Measurements from ENCODE around the gene IRF2BP2. TPM values are rescaled to one million over a fixed set of nuclear protein-coding genes. Genes with fewer than 3 reads are reported as not detected.
"Not testable (repeated sequence)": the region's sequence is repeated elsewhere in the genome, so short reads cannot be mapped to it uniquely, and the experiment has no call there.

IRF2BP2 gene
- total RNA-seq, 6 donors from 2014 or later = 83.8 to 157 (median 116) TPM

DNA sequence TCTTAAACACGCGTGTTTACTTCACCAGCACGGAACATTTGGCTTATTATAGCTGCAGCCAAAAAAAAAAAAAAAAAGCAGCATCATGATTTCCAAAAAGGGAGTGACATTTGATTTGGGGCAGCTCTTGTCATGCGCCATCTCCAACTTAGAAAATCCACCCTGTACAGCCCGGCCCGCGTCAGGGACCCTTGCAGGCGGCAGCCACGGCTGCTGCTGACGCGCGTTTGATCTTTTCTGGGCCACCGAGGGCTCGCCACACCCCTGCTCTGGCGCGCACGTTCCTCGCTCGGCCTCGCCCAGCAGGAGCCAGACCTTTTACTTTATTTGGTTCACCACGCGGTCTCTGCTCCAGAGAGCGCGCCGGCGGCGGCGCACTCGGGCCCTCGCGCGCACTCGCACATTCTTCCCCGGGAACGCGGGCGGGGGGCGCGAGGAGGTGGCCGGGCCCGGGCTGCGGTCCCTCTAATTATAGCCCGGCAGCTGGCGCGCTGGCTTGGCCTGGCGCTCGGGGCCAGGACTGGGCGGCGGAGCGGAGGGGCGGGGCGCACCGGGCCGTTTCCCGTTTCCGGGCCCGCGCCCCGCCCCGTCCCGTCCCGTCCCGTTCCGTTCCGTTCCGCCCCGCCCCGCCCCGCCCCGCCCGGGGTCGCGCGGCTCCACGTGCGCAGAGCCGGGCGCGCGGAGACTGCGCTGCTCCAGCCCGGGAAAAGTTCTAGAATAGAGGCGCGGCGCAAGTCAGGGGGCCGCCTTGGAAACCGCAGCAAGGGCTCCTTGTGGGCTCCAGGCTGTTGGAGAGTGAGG, 10.2 kb downstream of the IRF2BP2 start:
- DNase-seq = peak; percentile 86 to 97
- H3K9me3 ChIP-seq = no peaks in the 10 kb centered on the region
- peaks cover 0 to 5% (median 0%) of the 10 kb centered on the region in 4 donors for H3K36me3 ChIP-seq
- no peaks in the 10 kb centered on the region for H3K27me3 ChIP-seq
- H3K4me1 ChIP-seq = peaks cover 57 to 67% (median 60%) of the 10 kb centered on the region in 4 donors
- 0% methylated on average over 36 to 63 of the region's 87 CpGs for WGBS, 2 donors
- H3K27ac ChIP-seq = peak overlapping the region; percentile 98 to 100 (median 99)
- TF ChIP-seq POLR2AphosphoS5 (IDR thresholded peaks at IDR 0.05) = peak; percentile 58 to 75
- peak in 3 of 4 donors; percentile 67 to 95 (median 86) for TF ChIP-seq POLR2A (IDR thresholded peaks at IDR 0.05)
- TF ChIP-seq EP300 (IDR thresholded peaks at IDR 0.05) = peak in 2 of 4 donors; percentile 13 to 27
- TF ChIP-seq CTCF (IDR thresholded peaks at IDR 0.05) = peak in 3 of 6 experiments; percentile 9 to 29 (median 16)
- H3K4me3 ChIP-seq = peak overlapping the region; percentile 33 to 56 (median 52)
- ATAC-seq (ENCODE audit: low FRiP score in 2 of 2) = peak; percentile 92 to 94

DNA sequence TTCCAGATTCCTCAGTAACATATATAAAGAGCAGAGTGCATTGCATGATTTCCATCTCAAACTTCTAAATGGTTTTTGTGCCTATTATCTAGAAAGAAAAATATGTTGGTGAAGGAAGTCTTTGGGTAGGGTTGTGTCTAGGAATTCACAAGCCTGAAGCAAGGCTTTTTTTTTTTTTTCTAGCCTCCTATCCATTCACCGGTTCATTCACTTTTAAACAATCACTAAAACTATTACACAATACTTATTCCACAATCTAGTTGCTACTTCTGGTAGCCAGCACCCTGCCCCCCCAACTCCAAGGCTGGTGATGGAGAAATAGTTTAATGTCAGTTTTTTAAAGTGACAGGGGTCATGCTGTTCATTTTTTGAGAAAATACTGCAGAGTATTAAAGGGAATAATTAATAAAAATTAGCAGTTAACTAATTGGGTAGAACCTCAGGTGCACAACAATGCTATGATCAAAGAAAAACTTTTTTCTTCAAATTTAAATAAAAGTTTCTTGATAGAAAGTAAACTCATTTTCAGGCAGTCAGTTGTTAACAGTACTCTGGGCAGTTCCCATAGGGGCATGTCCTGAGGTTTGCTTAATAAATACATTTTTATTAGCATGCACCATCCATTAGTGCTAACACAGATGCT, 10.9 kb downstream of the IRF2BP2 start:
- ATAC-seq (ENCODE audit: low FRiP score in 2 of 2) = no peak
- no peak for TF ChIP-seq EP300 (IDR thresholded peaks at IDR 0.05)
- no peak for TF ChIP-seq POLR2A (IDR thresholded peaks at IDR 0.05)
- no peak for TF ChIP-seq CTCF (IDR thresholded peaks at IDR 0.05)
- TF ChIP-seq POLR2AphosphoS5 (IDR thresholded peaks at IDR 0.05) = no peak

DNA sequence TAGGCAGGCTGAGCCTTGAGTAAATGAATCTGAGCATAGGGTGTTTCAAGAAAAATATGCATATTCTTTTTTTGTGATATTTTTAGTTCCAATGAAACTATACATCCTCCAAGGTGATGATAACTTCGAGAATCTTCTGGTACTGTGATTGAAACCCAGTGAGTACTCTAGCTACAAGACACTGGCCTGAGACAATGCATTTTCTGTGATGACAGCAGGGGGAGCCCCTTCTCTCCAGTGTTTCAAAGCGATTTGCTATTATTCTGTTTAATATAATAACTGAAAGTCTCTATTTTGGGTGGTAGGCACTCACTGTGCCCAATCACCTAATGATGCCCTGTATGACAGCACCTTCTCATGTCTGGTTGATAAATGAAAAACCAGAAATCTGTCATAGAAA, 12.1 kb downstream of the IRF2BP2 start:
- Histone ChIP-seq H3K9me3 (no peaks in the 10 kb centered on the region), H3K36me3 (peaks cover 0 to 2% (median 0%) of the 10 kb centered on the region in 4 donors), H3K4me3 (no peak overlapping the region), H3K27me3 (no peaks in the 10 kb centered on the region), H3K27ac (peak overlapping the region in 2 of 4 donors; percentile 98 to 99), H3K4me1 (peaks cover 40 to 48% (median 41%) of the 10 kb centered on the region in 4 donors)
- 45 to 48% methylated on average over 2 of the region's 2 CpGs for WGBS, 2 donors
- TF ChIP-seq CTCF (IDR thresholded peaks at IDR 0.05) (peak; percentile 43 to 71 (median 52)), POLR2A (IDR thresholded peaks at IDR 0.05) (no peak)
- ATAC-seq (ENCODE audit: low FRiP score in 2 of 2) = no peak
- peak in 1 of 2 donors; percentile 60 for DNase-seq

More for the DNA sequence above, 10.9 kb downstream of the IRF2BP2 start:
- H3K9me3 ChIP-seq = no peaks in the 10 kb centered on the region
- peak overlapping the region; percentile 98 to 100 (median 99) for H3K27ac ChIP-seq
- no peaks in the 10 kb centered on the region for H3K27me3 ChIP-seq
- peak in 1 of 2 donors; percentile 80 for DNase-seq
- H3K4me3 ChIP-seq = peak overlapping the region in 3 of 4 donors; percentile 48 to 56 (median 56)
- WGBS, 2 donors = 0% methylated on average over 1 of the region's 1 CpG
- peaks cover 0 to 2% (median 0%) of the 10 kb centered on the region in 4 donors for H3K36me3 ChIP-seq
- peaks cover 49 to 60% (median 53%) of the 10 kb centered on the region in 4 donors for H3K4me1 ChIP-seq

GRCh38 chr1:234595899-234596298, 14.1 kb downstream of the IRF2BP2 start:
- DNase-seq (no peak), ATAC-seq (ENCODE audit: low FRiP score in 2 of 2) (no peak)
- whole genome bisulfite sequencing, 2 donors = 88 to 93% methylated on average over 2 of the region's 2 CpGs
- TF ChIP-seq EP300 (IDR thresholded peaks at IDR 0.05) = no peak
- no peak for TF ChIP-seq POLR2AphosphoS5 (IDR thresholded peaks at IDR 0.05)
- no peak for TF ChIP-seq CTCF (IDR thresholded peaks at IDR 0.05)
- Histone ChIP-seq H3K4me3 (no peak overlapping the region), H3K36me3 (no peaks in the 10 kb centered on the region), H3K9me3 (no peaks in the 10 kb centered on the region), H3K27me3 (no peaks in the 10 kb centered on the region), H3K27ac (no peak overlapping the region), H3K4me1 (peaks cover 20 to 28% (median 21%) of the 10 kb centered on the region in 4 donors)

GRCh38 chr1:234594575-234594974, 15.4 kb downstream of the IRF2BP2 start:
- H3K36me3 ChIP-seq = not testable (repeated sequence)
- 69 to 78% methylated on average over 4 of the region's 4 CpGs for WGBS, 2 donors

More at GRCh38 chr1:234594575-234594974, 15.4 kb downstream of the IRF2BP2 start:
- H3K27me3 ChIP-seq; H3K27ac ChIP-seq; H3K9me3 ChIP-seq; H3K4me3 ChIP-seq; DNase-seq; ATAC-seq (ENCODE audit: low FRiP score in 2 of 2): not testable (repeated sequence)
- peaks cover 12 to 18% (median 15%) of the 10 kb centered on the region in 4 donors for H3K4me1 ChIP-seq
